NCI-H1436 (cell line): ENCODE data around the gene CTDSPL2.
"Not testable (repeated sequence)": the region's sequence is repeated elsewhere in the genome, so short reads cannot be mapped to it uniquely, and the experiment has no call there.

ENCODE experiments used
- DNase-seq: peaks from one replicate; lab custom pipeline; 2025; lab: John Stamatoyannopoulos, UW

CTDSPL2 gene

DNA sequence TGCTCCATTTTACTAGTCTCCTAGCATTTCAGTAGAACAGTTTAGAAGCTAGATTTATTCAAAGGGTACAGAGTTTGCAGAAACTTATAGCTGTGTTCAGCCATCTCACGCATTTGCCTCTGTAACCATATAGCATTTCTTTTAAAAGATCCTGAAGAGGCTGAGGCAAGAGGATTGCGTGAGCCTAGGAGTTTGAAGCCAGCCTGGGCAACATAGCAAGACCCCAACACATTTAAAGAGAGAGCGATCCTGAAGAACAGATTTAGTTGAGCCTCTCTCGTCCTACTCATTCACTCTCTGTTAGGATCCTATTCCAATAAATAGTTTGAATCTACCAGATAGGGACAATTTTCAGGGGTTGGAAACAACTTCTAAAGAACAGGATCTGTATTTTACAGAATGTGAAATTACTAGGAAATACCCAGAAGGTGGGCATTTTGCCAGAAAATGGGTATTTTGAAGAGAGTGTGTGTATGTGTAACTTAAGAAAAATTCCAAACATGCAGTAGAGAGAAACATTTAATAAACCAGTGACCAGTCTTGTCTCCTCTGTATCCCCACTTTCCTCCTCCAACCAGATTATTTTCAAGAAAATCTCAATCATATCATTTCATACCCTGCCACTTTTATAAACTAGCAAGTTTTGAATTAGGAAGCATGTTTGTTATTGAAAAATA lies 114.0 kb downstream of the CTDSPL2 start:
- DNase-seq, result no peak

GRCh38 chr15:44542596-44542995 lies 115.2 kb downstream of the CTDSPL2 start:
- DNase-seq, result no peak

GRCh38 chr15:44544745-44545144 lies 117.3 kb downstream of the CTDSPL2 start:
- DNase-seq, result not testable (repeated sequence)

DNA sequence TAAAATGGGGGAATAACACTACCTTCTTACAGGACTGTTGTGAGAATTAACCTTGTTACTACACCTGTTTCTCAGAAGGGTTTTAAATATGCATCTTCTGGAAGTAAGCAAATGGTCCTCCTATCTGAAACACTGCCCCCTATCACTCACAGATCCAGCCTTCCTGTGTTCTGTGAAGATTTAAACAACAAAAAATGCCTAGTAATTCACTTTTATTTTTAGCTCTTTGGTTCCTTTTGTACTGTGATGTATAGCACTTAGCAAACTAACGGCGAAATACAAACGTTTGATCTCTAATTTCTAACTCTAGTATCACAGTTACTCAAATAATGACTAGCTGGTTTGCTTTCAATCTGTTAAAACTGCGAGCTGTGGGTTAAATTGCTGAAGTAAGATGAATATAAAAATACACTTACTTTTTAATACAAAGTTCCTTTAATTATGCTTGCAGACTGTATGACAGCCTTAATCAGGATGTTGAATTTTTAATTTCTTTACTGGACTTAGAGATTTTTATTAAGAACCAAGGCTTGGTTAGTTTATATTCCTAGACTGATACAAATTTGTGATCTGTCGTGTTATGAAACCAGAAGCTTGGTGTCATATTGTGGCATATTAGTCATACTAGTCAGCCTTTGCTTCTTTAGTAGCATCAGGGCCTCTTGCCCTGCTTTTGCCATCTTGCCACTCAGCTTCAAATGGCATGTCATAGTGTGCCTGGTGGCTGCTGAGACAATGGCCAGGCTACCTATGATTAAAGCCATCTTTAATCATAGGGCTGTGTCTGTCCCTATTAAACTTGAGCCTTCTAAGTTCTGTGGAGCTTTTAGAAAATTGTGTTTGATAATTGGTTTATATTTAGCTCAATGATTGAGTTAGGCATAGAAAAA lies 118.7 kb downstream of the CTDSPL2 start:
- DNase-seq, result no peak

DNA sequence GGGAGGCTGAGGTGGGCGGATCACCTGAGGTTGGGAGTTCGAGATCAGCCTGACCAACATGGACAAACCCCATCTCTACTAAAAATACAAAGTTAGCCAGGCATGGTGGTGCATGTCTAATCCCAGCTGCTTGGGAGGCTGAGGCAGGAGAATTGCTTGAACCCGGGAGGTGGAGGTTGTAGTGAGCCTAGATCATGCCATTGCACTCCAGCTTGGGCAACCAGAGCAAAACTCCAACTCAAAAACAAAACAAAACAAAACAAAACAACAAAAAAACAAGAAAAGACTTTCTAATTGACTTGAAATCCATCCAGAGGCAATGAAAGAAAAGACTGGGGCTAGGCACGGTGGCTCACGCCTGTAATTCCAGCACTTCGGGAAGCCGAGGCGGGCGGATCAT lies 121.7 kb downstream of the CTDSPL2 start:
- DNase-seq, result not testable (repeated sequence)

DNA sequence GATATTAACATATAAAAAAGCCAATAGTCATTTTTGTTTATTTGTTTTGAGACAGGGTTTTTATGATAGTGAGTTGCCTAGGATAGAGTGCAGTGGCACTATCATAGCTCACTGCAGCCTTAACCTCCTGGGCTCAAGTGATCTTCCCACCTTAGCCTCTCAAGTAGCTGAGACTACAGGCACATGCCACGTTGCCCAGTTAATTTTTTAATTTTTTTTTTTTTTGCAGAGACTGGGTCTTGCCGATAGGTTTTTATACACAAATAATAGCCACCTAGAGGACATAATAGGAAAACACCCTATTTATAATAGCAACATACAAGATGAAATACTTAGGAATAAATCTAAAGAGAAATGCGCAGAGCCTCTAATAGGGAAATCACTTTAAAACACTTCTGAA lies 122.8 kb downstream of the CTDSPL2 start:
- no peak for DNase-seq

DNA sequence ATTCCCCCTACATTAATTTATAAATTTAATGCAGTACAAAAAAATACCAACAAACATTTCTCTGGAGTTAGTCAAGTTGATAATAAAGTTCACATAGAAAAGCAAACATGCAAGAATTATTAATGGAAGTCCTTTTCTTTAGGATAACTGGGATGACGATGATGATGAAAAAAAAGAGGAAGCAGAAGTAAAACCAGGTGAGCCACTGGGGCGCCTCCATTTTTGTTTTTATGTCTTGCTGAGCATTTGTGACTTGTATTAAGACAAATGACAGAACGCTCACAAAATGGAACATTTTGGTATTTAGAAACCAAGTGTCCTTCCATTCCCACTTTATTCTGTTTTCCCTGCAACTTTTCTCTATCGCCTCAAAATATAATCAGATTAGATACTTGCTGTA lies 123.3 kb downstream of the CTDSPL2 start:
- DNase-seq, result no peak

- no peak for DNase-seq
Observed at GRCh38 chr15:44554934-44555723, 127.7 kb downstream of the CTDSPL2 start.

DNA sequence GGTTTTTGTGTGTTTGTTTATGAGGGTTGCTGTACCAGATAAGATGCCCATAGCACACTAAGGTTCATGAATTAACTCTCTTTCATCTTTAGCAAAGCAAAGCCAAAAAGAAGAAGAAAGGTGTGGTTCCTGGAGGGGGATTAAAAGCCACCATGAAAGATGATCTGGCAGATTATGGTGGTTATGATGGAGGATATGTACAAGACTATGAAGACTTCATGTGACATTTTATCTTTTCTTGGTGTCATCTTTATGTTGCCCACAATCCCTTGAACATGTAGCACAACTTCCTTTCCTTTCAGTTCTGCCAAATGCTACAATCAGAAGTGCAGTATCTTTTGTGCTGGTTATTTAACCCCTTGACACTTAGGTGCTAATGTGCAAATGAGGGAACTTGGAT lies 133.5 kb downstream of the CTDSPL2 start:
- not testable (repeated sequence) for DNase-seq

DNA sequence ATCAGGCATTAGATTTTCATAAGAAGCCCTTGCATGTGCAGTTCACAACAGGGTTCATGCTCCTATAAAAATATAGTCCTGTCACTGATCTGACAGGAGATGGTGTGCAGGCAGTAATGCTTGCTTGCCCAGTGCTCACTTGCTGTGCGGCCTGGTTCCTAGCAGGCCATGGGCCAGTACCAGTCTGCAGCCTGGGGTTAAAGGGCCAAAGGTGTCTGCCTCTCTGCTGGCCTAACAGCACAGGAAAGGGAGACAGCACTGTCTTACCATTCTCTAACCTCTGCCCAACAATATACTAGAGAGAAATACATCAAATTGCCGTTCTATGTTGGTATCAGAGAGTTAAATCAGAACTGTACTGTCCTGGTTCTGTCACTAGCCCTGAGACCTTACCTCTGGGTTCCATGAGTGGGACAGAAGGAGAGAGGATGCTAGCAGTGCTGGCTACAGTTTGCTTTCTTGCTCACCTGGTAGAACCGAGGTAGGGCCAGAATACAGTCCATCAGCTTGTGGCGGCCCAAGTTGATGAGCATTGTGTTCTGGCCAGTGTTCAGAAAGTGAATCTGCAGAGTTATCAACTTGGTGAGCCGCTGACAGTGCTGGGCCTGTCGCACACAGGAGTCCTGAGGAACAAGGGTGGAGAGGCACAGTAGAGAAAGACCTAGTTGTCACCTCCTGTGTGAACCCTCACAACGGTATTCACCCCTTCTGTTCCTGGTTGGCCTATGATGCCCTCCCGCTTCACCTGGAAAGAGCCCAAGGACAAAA lies 138.1 kb downstream of the CTDSPL2 start:
- DNase-seq, result no peak

DNA sequence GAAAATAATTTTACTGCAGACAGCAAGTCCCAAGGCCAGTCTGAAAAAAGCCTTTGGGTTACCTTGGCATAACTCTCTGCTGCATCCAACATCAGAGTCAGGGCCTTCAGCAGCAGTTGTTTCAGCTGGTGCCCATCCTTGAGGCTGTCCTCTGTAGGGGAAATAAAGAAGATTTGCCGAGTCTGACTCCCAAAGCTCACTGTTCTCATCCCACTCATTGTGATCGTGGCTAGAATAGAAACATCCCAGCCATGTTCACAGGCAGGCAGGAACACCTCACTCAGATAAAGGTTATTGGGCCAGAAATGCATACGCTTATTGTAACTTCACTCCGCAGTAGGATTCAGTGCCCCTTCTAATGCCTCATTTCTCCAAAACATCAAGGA lies 138.7 kb downstream of the CTDSPL2 start:
- no peak for DNase-seq

DNA sequence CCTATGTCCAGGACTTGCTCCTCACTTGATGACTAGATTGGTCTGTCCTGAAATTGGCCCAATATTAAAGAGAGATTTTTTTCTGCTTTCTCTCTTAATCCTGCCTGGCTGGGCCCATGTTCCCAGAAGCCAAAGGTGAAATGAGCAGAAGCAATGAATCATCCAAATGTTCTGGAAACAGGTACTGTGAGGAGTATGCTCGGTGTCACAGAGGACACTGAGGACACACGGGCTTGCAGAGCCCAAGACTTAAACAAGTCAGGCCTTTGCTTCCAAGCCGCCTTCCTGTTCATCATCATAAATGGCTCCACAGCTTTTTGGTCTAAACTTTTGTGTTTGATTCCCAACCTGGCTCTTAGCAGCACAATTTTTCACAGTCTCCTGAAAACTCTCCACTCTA lies 140.9 kb downstream of the CTDSPL2 start:
- DNase-seq, result no peak

- no peak for DNase-seq
Observed at GRCh38 chr15:44569316-44569715, 141.9 kb downstream of the CTDSPL2 start.

DNA sequence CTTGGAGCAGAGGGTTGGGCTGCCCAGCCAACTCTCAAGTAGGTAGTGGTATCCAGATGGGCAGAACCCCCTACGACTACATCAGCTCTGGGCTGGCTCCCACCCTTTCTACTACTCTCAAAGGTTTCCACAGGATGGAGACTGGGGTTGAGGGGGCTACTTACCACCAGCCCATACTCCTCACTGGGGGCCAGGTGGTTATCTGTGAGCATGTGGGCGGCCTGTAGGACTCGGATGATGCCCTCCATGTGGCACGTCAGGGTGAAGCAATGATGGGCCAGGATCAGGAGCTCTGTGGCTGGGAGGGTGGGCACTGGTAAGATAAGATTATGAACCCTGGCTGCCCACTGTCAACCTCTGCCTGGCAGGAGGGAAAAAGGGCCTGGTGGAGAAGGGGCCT lies 142.9 kb downstream of the CTDSPL2 start:
- no peak for DNase-seq

DNA sequence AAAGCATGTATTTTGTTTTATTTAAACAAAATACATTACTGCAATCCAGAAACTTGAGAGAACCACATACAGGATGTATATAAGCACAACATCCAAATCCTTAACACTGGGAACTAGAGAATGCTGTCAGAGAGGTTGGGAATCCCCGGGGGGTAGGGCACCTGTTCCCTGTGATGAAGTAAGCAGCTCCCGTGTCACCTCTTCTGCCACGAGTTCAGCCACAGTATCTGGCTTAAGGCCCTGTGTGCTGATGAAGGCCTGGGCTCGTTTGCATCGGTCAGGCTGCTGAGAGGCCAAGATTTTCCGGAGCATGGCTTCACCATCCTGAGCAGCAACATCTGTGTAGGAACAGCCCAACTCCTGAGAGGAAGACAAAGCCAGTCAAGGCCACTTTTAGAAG lies 146.0 kb downstream of the CTDSPL2 start:
- DNase-seq, result no peak

GRCh38 chr15:44574734-44575133 lies 147.3 kb downstream of the CTDSPL2 start:
- DNase-seq, result no peak
